A549 treated with AZD9567 at 1 μM for 4 hours (cell line): ENCODE measurements around the gene GLCCI1. TPM values are rescaled to one million over a fixed set of nuclear protein-coding genes. Genes with fewer than 3 reads are reported as not detected.

ENCODE experiments used
- total RNA-seq: library from RNA; stranded (reverse); fragments of 200-300 nt; extraction: Qiagen RNA extraction; gene quantifications from 5 replicates; pipeline ENCODE4 v1.2.3, GENCODE V29; 2022; ENCODE audit not compliant: insufficient read depth

GLCCI1 gene
- total RNA-seq: 0.95 to 1.2 TPM (median 1.0 TPM) in 4 of 5 replicates, not detected in the other

GRCh38 chr7:7968544-7969305 is at the start of gene GLCCI1:
Gene GLCCI1, plus strand, starts transcription at chr7:7968796. Its CDS starts 555 bp downstream, at chr7:7969351.

